Renal cortex interstitium (tissue), 11 donors: ENCODE results near the gene DENND10. TPM values are rescaled to one million over a fixed set of nuclear protein-coding genes. Genes with fewer than 3 reads are reported as not detected.
"Not testable (repeated sequence)": the region's sequence is repeated elsewhere in the genome, so short reads cannot be mapped to it uniquely, and the experiment has no call there.

Source experiments
- DNase-seq, 11 donors: peaks; one replicate each; pipeline ENCODE4 v3.0.0-alpha.2; 2013; ENCODE audit warnings: low read depth in 9 of 11, low spot score in 4 of 11; ENCODE audit errors: extremely low read depth in 1 of 11
- polyA plus RNA-seq, 3 donors: library from polyadenylated mRNA; unstranded; fragments of 120-200 nt; gene quantifications; one replicate each; pipeline ENCODE4 v1.2.1, GENCODE V29; 2013; ENCODE audit not compliant: insufficient read length in 3 of 3

The DENND10 gene
- polyA plus RNA-seq, 3 donors = 50.6 to 77.0 (median 51.2) TPM

DNA sequence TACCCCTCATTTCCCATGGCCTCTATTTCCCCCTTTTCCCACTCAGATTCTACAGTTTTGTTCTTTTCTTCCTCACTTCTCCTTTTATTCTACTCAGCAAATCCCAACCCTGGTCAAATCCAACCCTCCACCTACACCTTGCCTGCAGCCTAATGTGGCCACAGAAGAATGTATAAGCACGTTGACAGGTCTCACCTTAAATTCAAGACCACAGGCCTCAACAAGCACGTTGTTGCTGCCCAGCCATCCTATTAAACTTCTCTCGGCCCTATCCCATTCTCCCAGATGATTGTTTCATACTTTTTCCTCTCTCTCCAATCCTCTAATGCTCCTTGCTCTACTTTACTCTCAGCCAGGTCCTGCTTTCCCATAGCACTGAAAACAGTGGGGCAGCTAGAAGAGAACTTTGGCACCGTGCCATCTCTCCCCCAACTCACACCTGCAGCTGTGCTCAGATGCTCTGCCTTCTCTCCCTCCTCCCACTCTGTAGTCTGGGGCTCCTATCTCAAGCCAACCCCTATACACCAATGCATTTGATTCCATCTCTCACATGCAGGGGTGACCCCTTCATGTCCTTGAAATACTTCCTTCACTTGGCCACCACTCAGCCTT is 16.5 kb upstream of the DENND10 start:
- no peak for DNase-seq

GRCh38 chr10:119090026-119090795 is 13.7 kb upstream of the DENND10 start:
- DNase-seq = no peak

DNA sequence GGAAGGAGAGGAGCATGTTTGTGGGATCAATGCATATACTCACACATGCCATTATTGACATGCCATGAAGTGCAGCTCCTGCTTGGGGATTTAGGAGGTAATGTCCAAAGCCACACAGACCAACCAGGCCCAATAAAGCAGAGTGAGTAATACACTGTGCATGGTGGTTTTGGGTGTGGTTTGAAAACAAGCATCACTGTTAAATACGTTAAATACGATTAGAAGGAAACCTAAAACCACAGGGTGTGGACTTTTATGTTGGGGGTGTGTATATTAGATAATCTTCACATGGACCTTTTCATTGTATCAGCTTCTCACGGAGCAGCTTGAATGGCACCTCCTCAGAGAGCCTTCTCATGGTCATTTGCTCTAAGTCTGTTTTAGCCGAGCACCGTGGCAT is 12.9 kb upstream of the DENND10 start:
- no peak for DNase-seq

DNA sequence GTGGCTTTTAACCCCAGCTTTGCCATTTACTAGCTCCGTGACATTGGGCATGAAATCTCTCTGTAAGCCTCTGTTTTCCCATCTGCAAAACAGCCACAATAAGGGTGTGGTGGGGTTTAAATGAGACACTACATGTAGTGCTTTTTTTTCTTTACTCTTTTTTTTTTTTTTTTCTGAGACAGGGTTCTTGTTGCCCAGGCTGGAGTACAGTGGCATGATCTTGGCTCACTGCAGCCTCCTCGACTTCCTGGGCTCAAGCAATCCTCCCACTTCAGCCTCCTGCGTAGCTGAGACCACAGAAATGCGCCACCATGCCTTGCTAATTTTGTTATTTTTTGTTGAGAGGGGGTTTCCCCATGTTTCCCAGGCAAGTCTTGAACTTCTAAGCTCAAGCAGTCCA is 8.3 kb upstream of the DENND10 start:
- no peak for DNase-seq

GRCh38 chr10:119096641-119097415 is 7.1 kb upstream of the DENND10 start:
- DNase-seq = not testable (repeated sequence)

- DNase-seq = no peak
Measured at GRCh38 chr10:119098576-119098975, 5.3 kb upstream of the DENND10 start.

- DNase-seq = no peak
Measured at GRCh38 chr10:119100434-119101238, 3.3 kb upstream of the DENND10 start.

DNA sequence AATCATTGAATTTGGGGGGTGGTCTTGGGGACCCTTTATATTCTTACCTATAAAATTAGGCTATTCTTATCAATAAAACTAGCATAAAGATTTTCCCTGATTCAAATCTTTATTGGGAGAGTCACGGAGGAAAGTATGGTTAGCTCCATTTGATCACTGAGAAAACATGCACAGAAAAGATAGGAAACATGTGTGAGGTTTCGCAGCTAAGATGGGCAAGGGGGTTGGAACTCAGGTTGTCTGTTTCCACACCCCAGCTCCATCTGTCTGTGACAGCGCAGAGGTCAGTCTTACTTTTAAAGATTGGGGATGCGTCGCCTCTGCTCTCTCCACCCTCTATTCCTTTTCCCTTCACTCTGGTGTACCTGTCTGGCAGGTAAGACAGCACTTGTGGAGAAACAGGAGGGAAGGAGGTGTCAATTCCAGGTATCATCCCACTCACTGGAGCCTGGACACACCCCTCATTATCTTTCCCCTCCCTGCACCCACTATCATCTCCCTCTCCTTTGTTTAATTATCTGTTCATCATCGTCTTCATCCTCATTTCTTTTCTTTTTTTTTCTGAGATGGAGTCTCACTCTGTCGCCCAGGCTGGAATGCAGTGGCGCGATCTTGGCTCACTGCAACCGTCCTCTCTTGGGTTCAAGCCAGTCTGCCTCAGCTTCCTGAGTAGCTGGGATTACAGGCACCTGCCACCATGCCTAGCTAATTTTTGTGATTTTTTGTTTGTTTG is 2.4 kb upstream of the DENND10 start:
- no peak for DNase-seq

GRCh38 chr10:119103241-119103902 is 541 bp upstream of the DENND10 start:
- DNase-seq = no peak

GRCh38 chr10:119104654-119105015 is 722 bp downstream of the DENND10 start:
- peak in 6 of 11 donors; percentile 7 to 29 (median 16) for DNase-seq

GRCh38 chr10:119105155-119105554 is 1.2 kb downstream of the DENND10 start:
- no peak for DNase-seq

DNA sequence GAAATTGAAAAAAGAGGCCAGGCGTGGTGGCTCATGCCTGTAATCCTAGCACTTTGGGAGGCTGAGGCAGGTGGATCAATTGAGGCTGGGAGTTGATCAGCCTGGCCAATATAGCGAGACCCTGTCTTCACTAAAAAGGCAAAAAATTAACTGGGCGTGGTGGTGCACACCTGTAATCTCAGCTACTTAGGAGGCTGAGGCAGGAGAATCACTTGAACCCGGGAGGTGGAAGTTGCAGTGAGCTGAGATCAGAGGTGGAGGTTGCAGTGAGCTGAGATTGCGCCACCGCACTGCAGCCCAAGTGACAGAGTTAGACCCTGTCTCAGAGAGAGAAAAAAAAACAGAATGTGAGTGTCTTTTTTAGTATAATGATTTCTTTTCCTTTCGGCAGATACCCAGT is 2.0 kb downstream of the DENND10 start:
- not testable (repeated sequence) for DNase-seq

DNA sequence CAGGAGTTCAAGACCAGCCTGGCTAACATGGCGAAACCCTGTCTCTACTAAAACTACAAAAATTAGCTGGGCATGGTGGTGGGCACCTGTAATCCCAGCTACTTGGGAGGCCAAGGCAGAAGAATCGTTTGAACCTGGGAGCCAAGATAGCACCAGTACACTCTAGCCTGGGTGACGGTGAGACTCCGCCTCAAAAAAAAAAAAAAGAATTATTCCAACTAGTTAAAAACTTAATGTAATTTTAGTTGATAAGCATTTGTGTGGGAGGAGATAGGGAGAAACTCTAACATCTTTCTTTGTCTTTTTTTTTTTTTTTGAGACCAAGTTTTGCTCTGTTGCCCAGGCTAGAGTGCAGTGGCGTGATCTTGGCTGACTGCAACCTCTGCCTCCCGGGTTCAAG is 3.2 kb downstream of the DENND10 start:
- DNase-seq = not testable (repeated sequence)

GRCh38 chr10:119107771-119108170 is 3.9 kb downstream of the DENND10 start:
- DNase-seq = not testable (repeated sequence)

- no peak for DNase-seq
Measured at GRCh38 chr10:119112056-119112455, 8.1 kb downstream of the DENND10 start.

DNA sequence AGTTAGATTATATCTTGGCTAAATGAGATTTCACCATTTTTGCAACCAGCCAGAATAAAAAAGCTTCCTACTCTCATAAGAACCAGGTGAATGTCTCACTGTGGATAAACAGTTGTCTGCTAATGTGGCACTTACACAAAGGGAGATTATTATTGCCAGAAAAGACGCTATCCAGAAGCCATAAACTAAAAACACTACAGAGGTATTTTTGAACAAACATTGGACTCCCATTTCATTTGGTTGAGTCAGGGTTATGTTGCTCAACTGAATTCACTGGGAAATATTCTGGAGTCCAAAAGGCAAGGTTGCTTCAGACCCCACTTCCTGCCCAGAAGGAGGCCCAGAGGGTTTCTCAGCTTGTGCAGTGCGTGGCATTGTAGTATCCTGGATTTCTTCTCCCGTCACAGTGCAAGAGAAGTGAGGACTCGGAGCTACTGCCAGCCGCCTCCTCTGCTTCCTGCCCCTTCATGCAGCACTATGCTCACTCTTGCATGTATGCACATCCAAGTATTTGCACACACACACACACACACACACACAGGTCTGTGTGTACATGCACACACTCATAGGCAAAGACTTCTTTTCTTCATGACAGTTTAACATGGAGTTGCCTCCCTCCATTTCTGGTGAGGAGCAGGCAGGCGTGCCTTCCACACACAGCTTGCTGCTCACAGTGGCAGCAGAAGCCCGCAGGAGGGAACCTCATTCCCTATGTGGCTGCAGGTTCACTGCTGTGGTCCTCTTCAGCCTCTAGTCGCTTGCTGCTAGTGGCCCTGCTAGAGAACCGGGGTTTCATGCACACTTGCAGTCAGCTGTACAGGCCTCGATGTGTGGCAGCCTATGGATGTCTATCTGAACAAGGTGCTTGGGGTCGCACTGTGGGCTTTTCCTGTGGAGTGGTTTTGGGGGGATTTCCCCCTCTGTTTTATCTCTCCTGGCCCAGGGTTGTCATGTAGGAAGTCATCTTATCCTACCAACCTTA is 10.1 kb downstream of the DENND10 start:
- no peak for DNase-seq

GRCh38 chr10:119115926-119116325 is 12.0 kb downstream of the DENND10 start:
- DNase-seq = no peak
